GM12891 (cell line): ENCODE measurements around the gene FUT8.

Experiments
- DNase-seq: peaks from one replicate; pipeline ENCODE4 v3.0.0; 2011; ENCODE audit warnings: low spot score; ENCODE audit not compliant: insufficient read length
- FAIRE-seq: peaks from 2 replicates; lab custom pipeline; 2011; peaks lifted over from hg19 to GRCh38; lab: Jason Lieb, UNC
- PAX5 ChIP-seq: IDR thresholded peaks from 2 replicates; pipeline ENCODE4 v1.6.1; 2011; ENCODE audit warnings: low read length, moderate library complexity, mild to moderate bottlenecking; ENCODE audit not compliant: insufficient read depth, severe bottlenecking
- POLR2A ChIP-seq: IDR thresholded peaks from 2 replicates; pipeline ENCODE4 v1.6.1; 2011; ENCODE audit warnings: low read depth, low read length, control low read depth
- POLR2AphosphoS5 ChIP-seq: IDR thresholded peaks from 2 replicates; pipeline ENCODE4 v1.6.1; 2011; ENCODE audit warnings: low read depth, low read length, control low read depth
- POU2F2 ChIP-seq: IDR thresholded peaks from 2 replicates; pipeline ENCODE4 v1.6.1; 2011; ENCODE audit warnings: low read depth, mild to moderate bottlenecking, control low read depth, low read length, moderate library complexity
- SPI1 ChIP-seq: IDR thresholded peaks from 2 replicates; pipeline ENCODE4 v1.6.1; 2011; ENCODE audit warnings: low read depth, low read length, control low read depth
- TAF1 ChIP-seq: IDR thresholded peaks from 2 replicates; pipeline ENCODE4 v1.6.1; 2011; ENCODE audit warnings: low read depth, low read length, control low read depth

Gene FUT8

DNA sequence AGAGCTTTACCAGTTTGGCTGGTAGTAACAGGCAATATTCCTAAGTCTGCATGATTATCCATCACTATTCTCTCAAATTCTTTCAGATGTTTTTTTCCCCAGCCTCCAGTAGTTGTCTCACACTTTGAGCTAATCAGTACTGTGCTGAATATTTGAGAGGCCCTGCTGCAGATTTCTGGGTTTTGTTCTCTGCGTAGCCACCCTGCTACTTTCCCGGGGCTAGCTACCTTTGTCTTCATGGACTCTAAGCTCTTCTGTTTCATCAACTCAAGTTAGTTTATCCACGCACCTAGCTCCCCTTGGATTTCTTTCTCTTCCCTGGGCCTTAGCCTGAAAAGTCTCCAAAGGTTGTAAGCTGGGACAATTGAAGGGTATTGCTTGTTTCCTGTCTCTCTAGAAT, 73.0 kb downstream of the FUT8 start:
- no peak for FAIRE-seq
- DNase-seq: no peak

DNA sequence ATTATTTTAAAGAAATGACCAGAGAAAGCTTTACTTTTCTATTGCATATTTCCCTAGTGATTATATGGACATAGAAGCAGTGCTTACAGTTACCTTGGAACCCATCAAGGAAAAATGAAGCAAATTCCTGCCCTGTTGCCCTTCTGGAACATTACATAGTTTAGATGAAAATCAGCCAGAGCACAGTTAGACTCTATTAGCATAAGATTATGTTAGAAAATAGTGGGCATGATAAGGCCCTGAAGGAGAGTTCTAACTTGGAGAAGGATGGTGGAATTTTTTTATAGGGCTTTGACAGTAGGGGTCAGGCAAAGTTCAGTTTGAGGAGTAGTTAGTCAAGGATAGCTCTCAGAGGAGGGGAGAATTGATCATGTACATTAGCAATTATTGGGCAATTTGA, 74.3 kb downstream of the FUT8 start:
- no peak for DNase-seq
- no peak for FAIRE-seq
- TF ChIP-seq PAX5: no peak
- TF ChIP-seq TAF1: no peak
- TF ChIP-seq POLR2A: no peak
- TF ChIP-seq POU2F2: no peak
- no peak for TF ChIP-seq POLR2AphosphoS5

More for the DNA sequence above, 73.0 kb downstream of the FUT8 start:
- no peak for TF ChIP-seq SPI1
- TF ChIP-seq TAF1: no peak
- no peak for TF ChIP-seq POLR2AphosphoS5
- TF ChIP-seq POLR2A: no peak
- TF ChIP-seq PAX5: no peak
- TF ChIP-seq POU2F2: no peak

DNA sequence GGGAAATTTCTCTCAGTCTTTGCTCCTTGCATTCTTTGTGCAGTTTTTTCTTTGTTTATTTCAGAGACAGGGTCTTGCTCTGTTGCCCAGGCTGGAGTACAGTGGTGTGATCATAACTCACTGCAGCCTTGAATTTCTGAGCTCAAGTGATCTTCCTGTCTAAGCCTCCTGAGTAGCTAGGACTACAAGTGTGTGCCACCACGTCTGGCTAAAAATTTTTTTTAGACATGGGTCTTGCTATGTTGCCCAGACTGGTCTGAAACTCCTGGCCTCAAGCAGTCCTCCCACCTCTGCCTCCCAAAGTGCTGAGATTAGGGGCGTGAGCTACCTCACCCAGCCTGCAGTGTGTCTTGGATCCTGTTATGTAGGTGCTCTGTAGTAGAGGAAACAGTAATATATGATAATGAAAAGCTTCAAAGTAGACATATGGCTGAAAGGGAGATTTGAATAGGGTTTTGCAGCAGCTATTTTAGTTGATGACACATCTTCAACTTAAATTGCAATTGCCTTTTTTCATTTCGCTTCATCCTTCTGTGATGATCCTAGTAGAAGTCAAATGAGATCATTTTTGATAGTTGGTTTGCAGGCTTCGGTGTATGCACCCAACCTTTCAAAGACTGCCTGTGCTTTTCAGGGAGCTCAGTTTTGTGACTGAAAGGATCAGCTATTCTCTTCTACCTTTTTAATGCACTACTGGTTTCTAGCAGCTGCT, 75.4 kb downstream of the FUT8 start:
- TF ChIP-seq POLR2AphosphoS5: no peak
- TF ChIP-seq PAX5: no peak
- no peak for TF ChIP-seq POLR2A
- TF ChIP-seq POU2F2: no peak
- TF ChIP-seq SPI1: no peak
- no peak for TF ChIP-seq TAF1
- DNase-seq (no peak), FAIRE-seq (peak; percentile 87)

DNA sequence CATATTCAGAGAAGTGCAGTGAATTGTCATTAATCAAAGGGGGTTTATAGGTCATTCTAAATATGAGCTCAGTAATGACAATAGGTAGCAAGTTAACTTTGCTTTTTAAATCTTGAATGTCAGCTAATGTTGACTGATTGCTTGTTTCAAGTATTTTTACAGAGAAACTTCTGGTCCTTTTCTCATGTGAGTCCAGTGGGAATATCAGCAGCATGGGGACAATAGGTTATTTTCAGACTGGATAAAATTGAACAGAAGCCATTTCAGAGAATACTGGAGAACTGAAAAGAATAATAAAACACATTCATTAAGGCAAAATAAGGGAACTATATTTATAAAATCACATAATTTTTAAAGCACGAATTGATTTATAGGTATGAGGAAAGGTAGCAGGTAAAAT, 78.7 kb downstream of the FUT8 start:
- no peak for TF ChIP-seq PAX5
- no peak for TF ChIP-seq POLR2AphosphoS5
- TF ChIP-seq POU2F2: no peak
- TF ChIP-seq TAF1: no peak
- no peak for TF ChIP-seq POLR2A
- no peak for TF ChIP-seq SPI1
- no peak for FAIRE-seq
- DNase-seq: no peak

DNA sequence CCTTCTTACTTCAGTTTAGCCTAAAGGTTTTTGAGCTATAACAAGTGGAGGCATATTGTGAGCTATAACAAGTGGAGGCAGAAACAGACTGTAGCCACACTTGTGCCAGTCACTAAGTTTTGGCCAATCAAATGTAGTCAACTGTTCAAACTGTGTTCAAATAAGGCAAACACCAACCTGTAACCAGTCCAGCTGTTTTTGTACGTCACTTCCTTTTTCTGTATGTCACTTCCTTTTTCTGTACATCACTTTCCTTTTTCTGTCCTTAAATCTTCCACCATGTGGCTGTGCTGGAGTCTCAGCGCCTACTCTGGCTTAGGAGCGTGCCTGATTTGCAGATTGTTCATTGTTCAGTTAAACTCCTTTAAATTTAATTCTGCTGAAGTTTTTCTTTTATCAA, 79.7 kb downstream of the FUT8 start:
- TF ChIP-seq TAF1 (no peak), POU2F2 (no peak), POLR2A (no peak), SPI1 (peak; percentile 65; the same call in 1 of the 2 replicates), POLR2AphosphoS5 (no peak)
- no peak for DNase-seq
- peak; percentile 45 for FAIRE-seq

DNA sequence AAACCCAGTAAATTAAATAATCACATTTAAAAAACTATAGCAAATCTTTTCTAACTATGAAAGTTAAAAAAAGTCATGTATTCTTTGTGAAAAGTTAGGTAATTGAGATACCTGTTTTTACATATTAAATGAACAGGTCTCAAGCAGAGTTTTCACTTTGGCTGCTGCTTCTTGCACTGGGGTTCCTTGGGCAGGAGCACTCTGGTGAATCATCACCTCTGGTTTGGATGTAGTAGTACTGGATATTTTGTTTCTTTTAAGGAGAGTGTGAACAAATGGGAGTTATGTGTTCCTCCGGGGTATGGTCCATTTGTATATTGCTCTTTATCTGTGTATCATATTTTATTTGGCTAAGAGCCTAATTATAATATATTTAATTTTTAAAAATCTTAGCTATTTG, 82.7 kb downstream of the FUT8 start:
- FAIRE-seq: no peak
- DNase-seq: no peak
- TF ChIP-seq SPI1 (no peak), PAX5 (no peak), TAF1 (no peak), POLR2AphosphoS5 (no peak), POLR2A (no peak), POU2F2 (no peak)

DNA sequence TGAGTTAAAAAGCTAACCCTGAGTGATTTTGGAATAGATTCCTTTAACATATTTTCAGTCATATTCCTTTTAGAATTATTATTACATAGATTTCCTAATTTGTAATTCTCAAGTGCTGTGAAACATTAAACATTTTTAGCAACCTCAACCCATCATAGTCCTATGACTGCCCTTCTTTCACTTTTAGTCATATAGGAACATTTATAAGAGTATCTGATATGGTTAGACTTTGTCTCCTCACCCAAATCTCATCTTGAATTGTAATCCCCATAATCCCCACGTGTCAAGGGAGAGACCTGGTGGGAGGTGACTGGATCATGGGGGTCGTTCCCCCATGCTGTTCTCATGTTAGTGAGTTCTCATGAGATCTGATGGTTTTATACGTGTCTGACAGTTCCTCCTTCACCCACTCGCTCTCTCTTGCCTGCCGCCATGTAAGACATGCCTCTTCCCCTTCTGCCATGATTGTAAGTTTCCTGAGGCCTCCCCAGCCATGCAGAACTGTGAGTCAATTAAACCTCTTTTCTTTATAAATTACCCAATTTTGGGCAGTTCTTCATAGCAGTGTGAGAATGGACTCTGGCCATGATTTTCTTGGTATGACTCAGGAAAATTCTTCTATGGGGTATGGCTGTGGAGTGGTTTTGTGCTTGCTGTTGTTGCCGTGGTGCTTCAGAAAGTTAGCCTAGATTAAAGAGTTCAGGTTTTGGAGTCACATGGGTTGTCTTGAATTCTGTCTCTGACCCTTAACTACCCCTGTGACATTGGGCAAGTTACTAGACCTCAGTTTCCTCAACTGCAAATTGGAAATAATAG, 83.9 kb downstream of the FUT8 start:
- FAIRE-seq: no peak

DNA sequence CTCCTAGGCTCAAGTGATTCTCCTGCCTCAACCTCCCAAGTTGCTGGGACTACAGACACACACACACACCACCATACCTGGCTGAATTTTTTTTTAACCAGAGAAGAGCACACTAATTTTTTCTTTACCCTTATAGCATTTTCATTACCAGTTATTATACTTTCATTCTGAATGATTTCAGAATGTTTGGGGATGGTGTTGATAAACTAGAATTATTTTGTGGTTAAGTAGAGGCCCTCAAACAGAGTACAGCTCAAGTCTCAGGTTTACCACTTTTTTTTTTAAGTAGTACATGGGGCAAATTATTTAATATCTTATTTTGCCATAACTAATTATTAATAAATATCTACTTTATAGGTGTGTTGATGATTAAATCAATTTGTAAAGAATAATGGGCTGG, 86.6 kb downstream of the FUT8 start:
- no peak for DNase-seq
- TF ChIP-seq SPI1 (no peak), POU2F2 (no peak), POLR2AphosphoS5 (no peak), POLR2A (no peak), PAX5 (no peak)
- FAIRE-seq: no peak

More for the DNA sequence above, 83.9 kb downstream of the FUT8 start:
- no peak for TF ChIP-seq POU2F2
- no peak for TF ChIP-seq SPI1
- TF ChIP-seq PAX5: peak; percentile 48
- no peak for DNase-seq

DNA sequence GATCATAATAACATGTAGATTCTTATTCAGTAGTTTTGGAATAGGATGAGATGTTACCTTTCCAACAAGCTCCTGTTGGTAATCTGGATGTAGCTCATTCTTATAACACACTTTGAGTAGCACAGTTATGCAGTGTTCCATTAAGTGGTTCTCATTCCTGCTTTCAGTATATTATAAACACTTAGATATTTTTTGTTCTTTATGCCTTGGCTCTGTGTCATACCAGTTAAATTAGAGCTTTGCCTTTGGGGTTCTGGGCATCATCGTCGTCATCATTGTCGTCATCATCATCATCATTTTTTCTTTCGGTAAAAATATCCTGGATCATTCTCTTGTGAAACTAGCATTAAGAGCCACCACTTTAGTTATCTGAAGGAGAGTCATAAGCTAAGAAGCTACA, 87.5 kb downstream of the FUT8 start:
- FAIRE-seq (no peak), DNase-seq (no peak)

More for the DNA sequence above, 87.5 kb downstream of the FUT8 start:
- TF ChIP-seq SPI1 (no peak), TAF1 (no peak), PAX5 (no peak), POLR2AphosphoS5 (no peak), POLR2A (no peak), POU2F2 (no peak)
